Adrenal gland (tissue), 19 donors: ENCODE measurements around the gene PLIN3. TPM values are rescaled to one million over a fixed set of nuclear protein-coding genes. Genes with fewer than 3 reads are reported as not detected.

Experiments used
- DNase-seq, 7 donors: peaks; one replicate each; pipeline ENCODE4 v3.0.0-alpha.2; 2019 to 2020
- H3K27ac ChIP-seq, 5 donors: fragments of 200-600 bp; sonication (generic) in 4 of 5; 1 replicate in 3 of 5; 2 replicates in 2 of 5; pipeline versions ENCODE4 v1.5.1 to v1.8.0; 2016 to 2020; ENCODE audit warnings: mild to moderate bottlenecking in 1 of 5
- H3K27me3 ChIP-seq: fragments of 200-600 bp; 2 replicates; pipeline ENCODE4 v1.8.0; 2021
- H3K36me3 ChIP-seq, 2 donors: fragments of 200-600 bp; replicated peaks in 1 of 2; 1 replicate in 1 of 2; 2 replicates in 1 of 2; pipeline versions ENCODE4 v1.5.1 to v1.8.0; 2018 to 2022
- H3K4me1 ChIP-seq, 2 donors: fragments of 200-600 bp; replicated peaks in 1 of 2; 1 replicate in 1 of 2; 2 replicates in 1 of 2; pipeline versions ENCODE4 v1.5.1 to v1.8.0; 2018 to 2021
- H3K4me3 ChIP-seq, 4 donors: fragments of 200-600 bp; sonication (generic) in 3 of 4; one replicate each; pipeline ENCODE4 v1.5.1; 2016 to 2018
- H3K9me3 ChIP-seq, 3 donors: fragments of 200-600 bp; sonication (generic) in 1 of 3; replicated peaks in 1 of 3; 1 replicate in 2 of 3; 2 replicates in 1 of 3; pipeline versions ENCODE4 v1.5.1 to v1.8.0; 2016 to 2021
- POLR2A ChIP-seq, 2 donors: fragments of 450-650 bp; IDR thresholded peaks; one replicate each; pipeline ENCODE4 v1.6.1; 2017; ENCODE audit warnings: antibody characterized with exemption in 2 of 2, mild to moderate bottlenecking in 2 of 2, moderate library complexity in 1 of 2
- WGBS, 4 donors: extraction: QIAGEN DNeasy Blood & Tissue Kit in 2 of 4; methylation state at CpG; one replicate each; pipeline versions ENCODE4 v1.1.5 to v1.1.7; 2013 to 2017; 5-methylcytosine and 5-hydroxymethylcytosine counted together
- intact Hi-C, 2 donors: fragments of 100-400 bp; cut with DNase I; formaldehyde crosslinking; loops; one replicate each; pipeline versions ENCODE4 v1.14.1 to v1.15.0; 2022 to 2023
- long read RNA-seq, 10 donors: library from polyadenylated mRNA in 3 of 10; unstranded in 2 of 10; stranded (forward) in 1 of 10; transcript quantifications; one replicate each; pipeline ENCODE4 v2.0.0 and lab custom pipeline, GENCODE V29; 2021 to 2026
- polyA plus RNA-seq, 3 donors: library from polyadenylated mRNA; stranded (reverse); fragments of 200-250 nt in 2 of 3; fragments of 350-450 nt in 1 of 3; fragmentation: Illumina TruSeq in 1 of 3; extraction: RNeasy Lipid Tissue Mini Kit (QIAGEN cat#74804) in 1 of 3; gene quantifications; one replicate each; pipeline ENCODE4 v1.2.3, GENCODE V29; 2013 to 2014
- total RNA-seq, 9 donors: library from RNA; depleted of rRNA in 4 of 9; stranded (reverse); fragments of >200 nt in 4 of 9; fragments of 120-200 nt in 1 of 9; fragmentation: NEBNext Ultra II Directional in 1 of 9; extraction: Animal tissue kit (Norgen Biotek cat#: 25700) in 1 of 9; gene quantifications; one replicate each; pipeline versions ENCODE4 v1.1.0 to v1.2.4, GENCODE V29; 2013 to 2023
- TF ChIP-seq, protein P1 (sequence below), 6 experiments: fragments of 450-650 bp in 4 of 6; fragments of 200-600 bp in 2 of 6; sonication (generic) in 1 of 6; IDR thresholded peaks; 1 replicate in 5 of 6; 2 replicates in 1 of 6; pipeline versions ENCODE4 v1.5.1 to v1.8.0; 2016 to 2021; ENCODE audit warnings: antibody characterized with exemption in 6 of 6, mild to moderate bottlenecking in 2 of 6, moderate library complexity in 1 of 6
- donor health status: healthy with polysubstance abuse.
- donor health status: Bipolar disorder and iron deficiency.
- donor health status: DM: yes; HTN: yes; CAD: no.
- donor health status: DM: no; HTN: no; CAD: no.
- donor health status: DM: no; HTN: no; CAD: no.
- donor health status: DM: yes; HTN: yes; CAD: no.

Gene PLIN3
- total RNA-seq (100 to 1,000 TPM in 7 of 9 donors, 10 to 100 TPM in 2; 64.9 to 181 (median 115) TPM), polyA plus RNA-seq (10 to 100 TPM; 21.3 to 59.2 (median 32.3) TPM)
- long read RNA-seq, donor 1, transcript PLIN3-201 (8 exons, 2,333 nt): major isoform, 85 of 160 reads
- long read RNA-seq, donor 1, partial matches to known transcripts: 72 of 160 reads
- long read RNA-seq, donor 1, other reads (novel, unspliced or antisense): 0 of 160 reads
- long read RNA-seq, donor 2, transcript PLIN3-201 (8 exons, 2,333 nt): major isoform, 85 of 151 reads
- long read RNA-seq, donor 2, partial matches to known transcripts: 61 of 151 reads
- long read RNA-seq, donor 2, other reads (novel, unspliced or antisense): 0 of 151 reads
- long read RNA-seq, donor 3, transcript PLIN3-201 (8 exons, 2,333 nt): major isoform, 60 of 67 reads
- long read RNA-seq, donor 3, partial matches to known transcripts: 5 of 67 reads
- long read RNA-seq, donor 3, other reads (novel, unspliced or antisense): 0 of 67 reads
- long read RNA-seq, donor 4, transcript PLIN3-201 (8 exons, 2,333 nt): major isoform, 122 of 150 reads
- long read RNA-seq, donor 4, partial matches to known transcripts: 17 of 150 reads
- long read RNA-seq, donor 4, other reads (novel, unspliced or antisense): 7 of 150 reads
- long read RNA-seq, donor 5, transcript PLIN3-201 (8 exons, 2,333 nt): major isoform, 875 of 978 reads
- long read RNA-seq, donor 5, transcript PLIN3-202 (8 exons, 1,535 nt): minor isoform, 31 of 978 reads
- long read RNA-seq, donor 5, partial matches to known transcripts: 43 of 978 reads
- long read RNA-seq, donor 5, other reads (novel, unspliced or antisense): 29 of 978 reads
- long read RNA-seq, donor 6, transcript PLIN3-201 (8 exons, 2,333 nt): major isoform, 68 of 78 reads
- long read RNA-seq, donor 6, partial matches to known transcripts: 3 of 78 reads
- long read RNA-seq, donor 6, other reads (novel, unspliced or antisense): 3 of 78 reads
- long read RNA-seq, donor 7, transcript PLIN3-201 (8 exons, 2,333 nt): major isoform, 41 of 73 reads
- long read RNA-seq, donor 7, partial matches to known transcripts: 32 of 73 reads
- long read RNA-seq, donor 7, other reads (novel, unspliced or antisense): 0 of 73 reads
- long read RNA-seq, donor 8, transcript PLIN3-201 (8 exons, 2,333 nt): major isoform, 123 of 267 reads
- long read RNA-seq, donor 8, partial matches to known transcripts: 141 of 267 reads
- long read RNA-seq, donor 8, other reads (novel, unspliced or antisense): 0 of 267 reads
- long read RNA-seq, donor 9, transcript PLIN3-201 (8 exons, 2,333 nt): major isoform, 65 of 85 reads
- long read RNA-seq, donor 9, partial matches to known transcripts: 17 of 85 reads
- long read RNA-seq, donor 9, other reads (novel, unspliced or antisense): 0 of 85 reads
- long read RNA-seq, donor 10, transcript PLIN3-201 (8 exons, 2,333 nt): major isoform, 67 of 163 reads
- long read RNA-seq, donor 10, partial matches to known transcripts: 92 of 163 reads
- long read RNA-seq, donor 10, other reads (novel, unspliced or antisense): 0 of 163 reads

GRCh38 chr19:4867534-4868285, at the start of gene PLIN3:
Gene PLIN3, minus strand, starts transcription at chr19:4867667. Its CDS starts 6,273 bp downstream, at chr19:4861394.
- Histone ChIP-seq H3K4me3 (peak within 1 kb of the TSS in 3 of 4 donors; percentile 27 to 66 (median 63)), H3K27ac (peak within 1 kb of the TSS; percentile 21 to 91 (median 82)), H3K36me3 (no peaks in the 10 kb centered on the region), H3K4me1 (peaks cover 9 to 32% of the 10 kb centered on the region in 2 donors), H3K27me3 (no peaks in the 10 kb centered on the region), H3K9me3 (no peaks in the 10 kb centered on the region)
- WGBS, 4 donors: 3 to 24% (median 11%) methylated on average over 11 to 44 of the region's 46 CpGs
- intact Hi-C loops: loop anchor here in 1 of 2 donors (5.0 kb wide), 1 partner anchor 160 kb away; no protein-coding TSS in a partner anchor
- TF ChIP-seq POLR2A (IDR thresholded peaks at IDR 0.05): peak; percentile 24 to 90
- TF ChIP-seq, protein P1, sequence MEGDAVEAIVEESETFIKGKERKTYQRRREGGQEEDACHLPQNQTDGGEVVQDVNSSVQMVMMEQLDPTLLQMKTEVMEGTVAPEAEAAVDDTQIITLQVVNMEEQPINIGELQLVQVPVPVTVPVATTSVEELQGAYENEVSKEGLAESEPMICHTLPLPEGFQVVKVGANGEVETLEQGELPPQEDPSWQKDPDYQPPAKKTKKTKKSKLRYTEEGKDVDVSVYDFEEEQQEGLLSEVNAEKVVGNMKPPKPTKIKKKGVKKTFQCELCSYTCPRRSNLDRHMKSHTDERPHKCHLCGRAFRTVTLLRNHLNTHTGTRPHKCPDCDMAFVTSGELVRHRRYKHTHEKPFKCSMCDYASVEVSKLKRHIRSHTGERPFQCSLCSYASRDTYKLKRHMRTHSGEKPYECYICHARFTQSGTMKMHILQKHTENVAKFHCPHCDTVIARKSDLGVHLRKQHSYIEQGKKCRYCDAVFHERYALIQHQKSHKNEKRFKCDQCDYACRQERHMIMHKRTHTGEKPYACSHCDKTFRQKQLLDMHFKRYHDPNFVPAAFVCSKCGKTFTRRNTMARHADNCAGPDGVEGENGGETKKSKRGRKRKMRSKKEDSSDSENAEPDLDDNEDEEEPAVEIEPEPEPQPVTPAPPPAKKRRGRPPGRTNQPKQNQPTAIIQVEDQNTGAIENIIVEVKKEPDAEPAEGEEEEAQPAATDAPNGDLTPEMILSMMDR (IDR thresholded peaks at IDR 0.05): no peak
- DNase-seq: peak; percentile 97 to 99 (median 98)

DNA sequence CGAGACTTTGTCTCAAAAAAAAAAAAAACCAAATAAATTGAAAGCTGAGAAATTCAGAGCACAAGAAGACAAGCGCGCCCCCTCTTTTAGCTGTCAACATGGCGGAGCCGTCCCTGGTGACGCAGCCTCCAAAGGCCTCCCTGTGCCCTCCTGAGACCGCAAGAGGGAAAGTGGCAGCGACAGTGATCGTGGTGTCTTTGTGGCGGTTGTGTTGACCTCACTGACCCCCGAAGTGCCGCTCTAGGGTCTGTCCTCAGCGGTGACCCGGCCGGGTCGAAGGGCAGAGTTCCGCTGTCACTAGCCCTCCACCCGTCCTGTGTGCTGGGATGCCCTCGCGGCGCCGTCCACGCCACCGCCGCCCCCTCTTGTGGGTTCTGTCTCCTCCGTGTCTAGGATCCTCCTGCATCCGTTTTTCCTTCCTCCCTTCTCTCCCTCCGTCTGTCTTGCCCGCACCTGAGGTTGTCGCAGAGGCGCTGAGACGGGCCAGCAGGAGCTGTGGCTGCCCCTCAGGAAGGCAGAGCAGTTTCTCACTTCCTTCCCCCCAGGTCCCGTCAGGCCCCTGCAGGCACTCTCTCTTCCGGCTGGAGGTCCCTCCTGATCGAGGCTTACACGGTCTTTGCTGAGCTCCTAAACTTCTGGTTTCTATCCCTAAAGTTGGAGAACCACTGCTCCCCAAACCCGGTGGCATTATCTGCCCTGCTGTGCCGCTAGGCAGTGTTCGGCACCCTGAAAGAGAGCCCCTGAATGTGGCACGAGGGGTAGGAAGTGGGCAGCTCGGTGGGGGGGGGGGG, 49.0 kb upstream of the PLIN3 start:
- intact Hi-C loops: no loop called here
- Histone ChIP-seq H3K4me3 (peak overlapping the region in 1 of 4 donors; percentile 29), H3K27me3 (no peaks in the 10 kb centered on the region), H3K36me3 (no peaks in the 10 kb centered on the region), H3K4me1 (peaks cover 0 to 7% of the 10 kb centered on the region in 2 donors), H3K27ac (no peak overlapping the region), H3K9me3 (no peaks in the 10 kb centered on the region)
- DNase-seq: no peak
- 78 to 82% (median 81%) methylated on average over 36 to 41 of the region's 41 CpGs for WGBS, 4 donors
- no peak for TF ChIP-seq POLR2A (IDR thresholded peaks at IDR 0.05)
- TF ChIP-seq, protein P1 (IDR thresholded peaks at IDR 0.05): no peak
